ENCODE data around the gene AAMP. TPM values are rescaled to one million over a fixed set of nuclear protein-coding genes. Genes with fewer than 3 reads are reported as not detected.

Gene AAMP
- total and polyA plus RNA-seq, 12 donors = 33.4 to 116 (median 57.5) TPM

DNA sequence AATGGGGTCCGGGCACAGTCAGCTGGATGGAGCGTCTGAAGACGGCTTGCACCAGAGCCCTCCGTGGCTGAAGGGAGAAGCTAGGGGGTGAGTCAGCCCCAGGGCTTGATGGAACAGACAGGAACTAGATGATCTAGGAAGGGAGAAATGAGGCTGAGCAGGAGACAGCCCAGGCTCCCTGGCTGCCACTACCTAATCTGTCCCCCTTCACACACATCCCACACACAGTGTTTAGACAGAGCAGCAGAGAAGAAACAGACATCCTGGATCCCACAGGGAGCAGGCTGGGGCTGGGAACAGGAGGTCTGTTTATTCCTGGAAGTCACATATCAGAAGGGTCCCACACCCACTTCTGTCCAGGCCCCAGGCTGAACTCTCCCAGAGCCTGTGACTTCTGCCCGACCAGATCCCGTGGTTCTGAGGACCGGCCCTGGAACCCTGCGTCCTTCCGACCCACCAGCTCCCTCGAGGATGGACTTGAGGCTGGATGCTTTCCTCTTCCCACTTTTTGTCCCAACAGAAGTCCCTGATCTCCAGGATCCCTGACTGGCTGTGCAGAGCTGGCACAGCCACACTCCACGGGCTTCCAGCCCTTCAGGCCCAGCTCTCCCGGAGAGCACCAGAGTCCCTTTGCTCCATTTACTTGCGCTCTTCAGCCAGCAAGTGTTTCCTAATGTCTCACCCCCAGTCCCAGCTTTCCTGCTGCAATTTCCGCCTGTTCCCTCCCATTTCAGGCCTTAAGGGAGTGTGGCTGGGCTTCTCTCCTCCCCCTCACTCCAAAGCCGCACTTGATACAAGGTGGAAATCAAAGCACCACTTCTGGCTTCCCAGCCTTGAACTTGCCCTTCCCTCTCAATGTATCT, 10.6 kb downstream of the AAMP start:
- peaks cover 34 to 82% (median 61%) of the 10 kb centered on the region in 9 donors for H3K4me1 ChIP-seq
- DNase-seq (peak; percentile 67 to 78), ATAC-seq (peak; percentile 62 to 86 (median 81))
- peaks cover 0 to 49% (median 36%) of the 10 kb centered on the region in 9 donors for H3K36me3 ChIP-seq
- TF ChIP-seq, protein P1, sequence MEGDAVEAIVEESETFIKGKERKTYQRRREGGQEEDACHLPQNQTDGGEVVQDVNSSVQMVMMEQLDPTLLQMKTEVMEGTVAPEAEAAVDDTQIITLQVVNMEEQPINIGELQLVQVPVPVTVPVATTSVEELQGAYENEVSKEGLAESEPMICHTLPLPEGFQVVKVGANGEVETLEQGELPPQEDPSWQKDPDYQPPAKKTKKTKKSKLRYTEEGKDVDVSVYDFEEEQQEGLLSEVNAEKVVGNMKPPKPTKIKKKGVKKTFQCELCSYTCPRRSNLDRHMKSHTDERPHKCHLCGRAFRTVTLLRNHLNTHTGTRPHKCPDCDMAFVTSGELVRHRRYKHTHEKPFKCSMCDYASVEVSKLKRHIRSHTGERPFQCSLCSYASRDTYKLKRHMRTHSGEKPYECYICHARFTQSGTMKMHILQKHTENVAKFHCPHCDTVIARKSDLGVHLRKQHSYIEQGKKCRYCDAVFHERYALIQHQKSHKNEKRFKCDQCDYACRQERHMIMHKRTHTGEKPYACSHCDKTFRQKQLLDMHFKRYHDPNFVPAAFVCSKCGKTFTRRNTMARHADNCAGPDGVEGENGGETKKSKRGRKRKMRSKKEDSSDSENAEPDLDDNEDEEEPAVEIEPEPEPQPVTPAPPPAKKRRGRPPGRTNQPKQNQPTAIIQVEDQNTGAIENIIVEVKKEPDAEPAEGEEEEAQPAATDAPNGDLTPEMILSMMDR (IDR thresholded peaks at IDR 0.05) = peak in 1 of 9 donors; percentile 21
- H3K4me3 ChIP-seq = peak overlapping the region in 6 of 10 donors; percentile 8 to 29 (median 19)
- peak overlapping the region; percentile 75 to 98 (median 87) for H3K27ac ChIP-seq
- no peaks in the 10 kb centered on the region for H3K27me3 ChIP-seq
- 19 to 24% methylated on average over 15 of the region's 15 CpGs for WGBS, 2 donors
- no peaks in the 10 kb centered on the region for H3K9me3 ChIP-seq
- intact Hi-C loops (cut with DNase I) = loop anchor here in 6 of 10 donors (5.0 kb wide), 3 partner anchors 37 to 72 kb away; partner anchors contain the start of gene ARPC2 (in 4 of the 6)

DNA sequence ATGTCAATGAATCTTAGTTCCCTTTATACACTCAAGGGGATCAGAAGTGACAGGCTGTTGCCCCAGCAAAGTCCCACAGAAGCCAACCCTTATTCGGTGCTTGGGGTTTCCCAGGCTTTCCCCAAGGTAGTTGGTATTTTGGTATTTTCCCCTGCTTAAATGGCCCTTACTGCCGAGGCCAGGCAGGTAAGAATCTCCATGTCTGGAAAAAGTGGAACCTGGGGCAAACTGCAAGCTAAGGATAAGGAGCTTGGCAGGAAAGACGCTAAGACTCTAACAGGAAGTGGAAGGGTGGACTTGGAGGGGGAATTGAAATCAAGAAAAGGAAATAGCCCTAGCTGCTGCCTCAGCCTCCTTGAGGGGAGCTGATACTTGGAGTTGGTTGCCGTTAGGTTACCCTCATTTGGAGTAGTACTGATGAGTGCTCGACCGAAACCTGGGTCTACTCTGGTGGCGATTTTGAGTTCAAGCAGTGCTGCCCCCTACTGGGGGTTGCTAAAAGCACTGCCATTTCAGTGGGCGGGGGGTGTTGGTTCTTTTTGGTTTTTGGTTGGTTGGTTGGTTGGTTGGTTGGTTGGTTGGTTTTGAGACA, 12.5 kb downstream of the AAMP start:
- Histone ChIP-seq H3K27ac (peak overlapping the region in 6 of 10 donors; percentile 11 to 95 (median 37)), H3K4me1 (peaks cover 30 to 72% (median 54%) of the 10 kb centered on the region in 9 donors), H3K36me3 (peaks cover 0 to 49% (median 36%) of the 10 kb centered on the region in 9 donors), H3K4me3 (no peak overlapping the region), H3K27me3 (no peaks in the 10 kb centered on the region), H3K9me3 (no peaks in the 10 kb centered on the region)
- intact Hi-C loops (cut with DNase I) = loop anchor here in 6 of 10 donors (5.0 kb wide), 3 partner anchors 35 to 70 kb away; partner anchors contain the start of gene ARPC2 (in 4 of the 6)
- TF ChIP-seq, protein P1 (IDR thresholded peaks at IDR 0.05) = peak in 8 of 9 donors; percentile 29 to 64 (median 48)
- WGBS, 2 donors = 53 to 70% methylated on average over 8 of the region's 8 CpGs
- ATAC-seq (peak in 4 of 8 donors; percentile 9 to 20 (median 13)), DNase-seq (no peak)

DNA sequence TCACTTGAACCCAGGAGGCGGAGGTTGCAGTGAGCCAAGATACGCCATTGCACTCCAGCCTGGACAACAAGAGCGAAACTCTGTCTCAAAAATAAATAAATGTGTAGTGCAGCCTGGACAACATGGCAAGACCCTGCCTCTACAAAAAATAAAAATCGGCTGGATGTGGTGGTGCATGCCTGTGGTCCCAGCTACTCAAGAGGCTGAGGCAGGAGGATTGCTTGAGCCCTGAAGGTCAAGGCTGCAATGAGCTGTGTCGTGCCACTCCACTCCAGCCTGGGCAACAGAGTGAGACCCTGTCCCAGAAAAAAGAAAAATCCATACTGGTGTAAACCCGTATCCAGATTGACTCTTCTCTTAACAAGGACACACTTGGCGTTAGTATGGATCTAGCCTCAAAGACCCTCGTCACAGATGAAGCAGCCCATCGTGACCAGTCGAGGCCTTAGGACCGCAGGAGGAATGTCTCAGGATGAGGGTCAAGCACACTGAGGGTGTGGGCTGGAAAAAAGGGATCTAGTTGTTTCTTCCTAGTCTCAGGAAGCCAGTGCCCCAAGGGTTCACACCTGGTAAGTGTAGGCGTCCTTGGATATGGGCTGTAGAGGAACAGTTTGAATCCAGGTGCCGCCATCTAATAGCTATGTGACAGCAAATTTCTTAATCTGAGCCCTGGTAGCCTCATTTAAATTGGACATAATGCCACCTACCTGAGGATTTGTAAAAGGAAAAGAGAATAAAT, 13.2 kb downstream of the AAMP start:
- TF ChIP-seq, protein P1 (IDR thresholded peaks at IDR 0.05) = no peak
- intact Hi-C loops (cut with DNase I) = loop anchor here in 6 of 10 donors (5.0 kb wide), 3 partner anchors 34 to 69 kb away; partner anchors contain the start of gene ARPC2 (in 4 of the 6)
- peak overlapping the region in 5 of 10 donors; percentile 11 to 95 (median 47) for H3K27ac ChIP-seq
- ATAC-seq (no peak), DNase-seq (no peak)
- H3K4me3 ChIP-seq = no peak overlapping the region
- peaks cover 0 to 56% (median 43%) of the 10 kb centered on the region in 9 donors for H3K36me3 ChIP-seq
- H3K9me3 ChIP-seq = no peaks in the 10 kb centered on the region
- 91 to 95% methylated on average over 13 of the region's 13 CpGs for WGBS, 2 donors
- H3K27me3 ChIP-seq = no peaks in the 10 kb centered on the region
- H3K4me1 ChIP-seq = peaks cover 27 to 69% (median 49%) of the 10 kb centered on the region in 9 donors

All from heart right ventricle (tissue), 16 donors.